Endothelial cell of umbilical vein (primary cell): ENCODE measurements around the gene MAN1A1.

ENCODE experiments used
- POLR2A ChIP-seq: IDR thresholded peaks from 2 replicates; pipeline ENCODE4 v1.6.1; 2012; ENCODE audit warnings: low read depth, mild to moderate bottlenecking, control low read depth, low read length
- TF ChIP-seq, protein P1 (sequence below), 2 donors: IDR thresholded peaks; 1 replicate in 1 of 2; 2 replicates in 1 of 2; pipeline ENCODE4 v1.5.1; 2011; ENCODE audit warnings: low read length in 2 of 2, mild to moderate bottlenecking in 2 of 2, moderate library complexity in 2 of 2, control low read depth in 1 of 2, inconsistent platforms in 1 of 2, low read depth in 1 of 2; ENCODE audit not compliant: insufficient read depth in 1 of 2; ENCODE audit errors: extremely low read depth in 1 of 2

DNA sequence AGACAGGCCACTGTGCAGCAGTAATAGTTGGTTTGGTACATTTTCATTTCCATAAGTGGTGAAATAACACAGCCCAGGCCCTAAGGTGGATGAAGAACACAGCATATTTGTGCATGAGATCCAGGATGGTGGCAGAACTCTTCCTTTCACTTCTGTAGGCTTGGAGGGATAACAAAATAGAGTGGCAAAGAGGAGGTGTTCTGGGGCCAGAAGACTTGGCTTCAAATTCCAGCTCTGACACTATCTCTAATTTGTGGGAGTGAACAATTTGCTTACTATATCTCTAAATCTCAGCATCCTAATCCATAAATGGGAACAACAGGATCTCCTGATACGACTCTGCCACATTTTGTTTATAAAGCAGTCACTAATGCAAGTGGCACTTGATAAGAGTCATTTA is 159.4 kb downstream of the MAN1A1 start:
- TF ChIP-seq, protein P1, sequence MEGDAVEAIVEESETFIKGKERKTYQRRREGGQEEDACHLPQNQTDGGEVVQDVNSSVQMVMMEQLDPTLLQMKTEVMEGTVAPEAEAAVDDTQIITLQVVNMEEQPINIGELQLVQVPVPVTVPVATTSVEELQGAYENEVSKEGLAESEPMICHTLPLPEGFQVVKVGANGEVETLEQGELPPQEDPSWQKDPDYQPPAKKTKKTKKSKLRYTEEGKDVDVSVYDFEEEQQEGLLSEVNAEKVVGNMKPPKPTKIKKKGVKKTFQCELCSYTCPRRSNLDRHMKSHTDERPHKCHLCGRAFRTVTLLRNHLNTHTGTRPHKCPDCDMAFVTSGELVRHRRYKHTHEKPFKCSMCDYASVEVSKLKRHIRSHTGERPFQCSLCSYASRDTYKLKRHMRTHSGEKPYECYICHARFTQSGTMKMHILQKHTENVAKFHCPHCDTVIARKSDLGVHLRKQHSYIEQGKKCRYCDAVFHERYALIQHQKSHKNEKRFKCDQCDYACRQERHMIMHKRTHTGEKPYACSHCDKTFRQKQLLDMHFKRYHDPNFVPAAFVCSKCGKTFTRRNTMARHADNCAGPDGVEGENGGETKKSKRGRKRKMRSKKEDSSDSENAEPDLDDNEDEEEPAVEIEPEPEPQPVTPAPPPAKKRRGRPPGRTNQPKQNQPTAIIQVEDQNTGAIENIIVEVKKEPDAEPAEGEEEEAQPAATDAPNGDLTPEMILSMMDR (IDR thresholded peaks at IDR 0.05; ENCODE audit: extremely low read depth in 1 of 2, insufficient read depth in 1 of 2, low read depth in 1 of 2, low read length in 2 of 2) = no peak
- no peak for TF ChIP-seq POLR2A
